ENCODE results near the gene MPRIP.
"Not testable (repeated sequence)": the region's sequence is repeated elsewhere in the genome, so short reads cannot be mapped to it uniquely, and the experiment has no call there.

MPRIP gene

DNA sequence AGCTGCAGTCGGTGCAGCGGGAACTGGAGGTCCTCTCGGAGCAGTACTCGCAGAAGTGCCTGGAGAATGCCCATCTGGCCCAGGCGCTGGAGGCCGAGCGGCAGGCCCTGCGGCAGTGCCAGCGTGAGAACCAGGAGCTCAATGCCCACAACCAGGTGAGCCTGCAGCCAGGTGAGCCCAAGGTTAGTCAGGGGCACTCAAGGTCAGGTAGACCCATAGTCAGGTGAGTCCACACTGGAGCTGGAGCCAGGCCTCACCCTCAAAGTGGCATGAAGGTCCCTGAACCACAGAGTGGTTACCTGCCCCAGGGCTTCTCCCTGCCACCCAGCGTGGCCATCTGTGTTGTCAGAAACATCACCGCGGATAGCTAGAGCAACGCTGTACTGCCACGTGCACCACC lies 131.7 kb downstream of the MPRIP start:
- DNase-seq: no peak

DNA sequence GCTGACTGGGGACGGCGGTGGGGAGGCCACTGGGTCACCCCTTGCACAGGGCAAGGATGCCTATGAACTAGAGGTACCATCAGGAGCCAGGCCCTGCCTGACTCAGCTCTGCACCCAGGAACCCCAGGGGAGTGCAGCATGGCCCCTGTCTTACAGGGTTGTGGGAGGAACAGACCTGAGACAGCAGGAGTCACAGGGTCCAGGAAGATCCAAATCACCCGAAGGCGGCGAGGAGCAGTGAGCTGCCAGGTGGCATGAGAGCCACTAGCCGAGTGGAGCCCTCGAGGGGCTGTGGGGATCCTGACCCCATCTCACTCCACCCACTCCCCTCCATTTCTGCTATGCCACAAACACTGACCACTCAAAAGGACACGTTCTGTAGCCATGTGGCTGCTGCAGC lies 133.1 kb downstream of the MPRIP start:
- no peak for DNase-seq

GRCh38 chr17:17175917-17176316 lies 133.7 kb downstream of the MPRIP start:
- no peak for DNase-seq

GRCh38 chr17:17176341-17176740 lies 134.1 kb downstream of the MPRIP start:
- peak in 1 of 2 experiments; percentile 40 for DNase-seq

DNA sequence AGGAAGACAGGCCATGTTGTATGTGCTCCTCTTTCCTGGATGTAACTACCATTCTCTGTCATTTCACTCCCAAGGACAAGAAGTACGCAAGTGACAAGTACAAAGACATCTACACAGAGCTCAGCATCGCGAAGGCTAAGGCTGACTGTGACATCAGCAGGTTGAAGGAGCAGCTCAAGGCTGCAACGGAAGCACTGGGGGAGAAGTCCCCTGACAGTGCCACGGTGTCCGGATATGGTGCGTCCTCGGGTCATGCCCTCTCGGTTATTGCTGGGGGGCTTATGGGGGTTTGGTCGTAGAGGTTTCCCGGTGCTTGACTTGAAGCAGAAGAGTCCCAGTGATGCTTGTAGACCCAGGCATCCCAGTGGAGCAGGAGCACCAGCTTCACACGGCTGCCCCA lies 134.9 kb downstream of the MPRIP start:
- DNase-seq: no peak

GRCh38 chr17:17179371-17179827 lies 137.1 kb downstream of the MPRIP start:
- peak; percentile 49 to 54 for DNase-seq

DNA sequence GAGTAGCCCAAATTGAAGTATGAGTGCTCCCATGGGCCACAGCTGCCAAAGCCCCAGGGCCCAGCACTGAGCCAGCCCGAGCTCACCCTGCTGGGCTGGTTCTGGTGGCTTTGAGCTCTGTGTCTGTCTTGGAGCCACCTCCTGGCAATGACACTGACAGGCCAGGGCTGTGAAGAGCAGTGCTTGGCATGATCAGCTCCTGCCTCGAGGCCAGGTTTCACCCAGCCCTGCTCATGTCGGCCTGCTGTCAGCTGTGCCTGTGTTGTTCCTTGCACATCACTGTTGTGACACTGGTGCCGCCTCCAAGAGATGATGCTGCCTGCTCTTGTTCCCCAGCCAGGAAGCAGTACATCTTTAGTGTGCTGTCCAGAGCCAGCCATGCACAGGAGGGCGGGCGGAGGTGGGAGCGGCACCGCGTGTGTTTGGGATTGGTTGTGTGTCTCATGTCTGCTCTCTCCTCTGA lies 137.9 kb downstream of the MPRIP start:
- peak in 1 of 2 experiments; percentile 40 for DNase-seq

GRCh38 chr17:17180741-17181525 lies 138.7 kb downstream of the MPRIP start:
- no peak for DNase-seq

DNA sequence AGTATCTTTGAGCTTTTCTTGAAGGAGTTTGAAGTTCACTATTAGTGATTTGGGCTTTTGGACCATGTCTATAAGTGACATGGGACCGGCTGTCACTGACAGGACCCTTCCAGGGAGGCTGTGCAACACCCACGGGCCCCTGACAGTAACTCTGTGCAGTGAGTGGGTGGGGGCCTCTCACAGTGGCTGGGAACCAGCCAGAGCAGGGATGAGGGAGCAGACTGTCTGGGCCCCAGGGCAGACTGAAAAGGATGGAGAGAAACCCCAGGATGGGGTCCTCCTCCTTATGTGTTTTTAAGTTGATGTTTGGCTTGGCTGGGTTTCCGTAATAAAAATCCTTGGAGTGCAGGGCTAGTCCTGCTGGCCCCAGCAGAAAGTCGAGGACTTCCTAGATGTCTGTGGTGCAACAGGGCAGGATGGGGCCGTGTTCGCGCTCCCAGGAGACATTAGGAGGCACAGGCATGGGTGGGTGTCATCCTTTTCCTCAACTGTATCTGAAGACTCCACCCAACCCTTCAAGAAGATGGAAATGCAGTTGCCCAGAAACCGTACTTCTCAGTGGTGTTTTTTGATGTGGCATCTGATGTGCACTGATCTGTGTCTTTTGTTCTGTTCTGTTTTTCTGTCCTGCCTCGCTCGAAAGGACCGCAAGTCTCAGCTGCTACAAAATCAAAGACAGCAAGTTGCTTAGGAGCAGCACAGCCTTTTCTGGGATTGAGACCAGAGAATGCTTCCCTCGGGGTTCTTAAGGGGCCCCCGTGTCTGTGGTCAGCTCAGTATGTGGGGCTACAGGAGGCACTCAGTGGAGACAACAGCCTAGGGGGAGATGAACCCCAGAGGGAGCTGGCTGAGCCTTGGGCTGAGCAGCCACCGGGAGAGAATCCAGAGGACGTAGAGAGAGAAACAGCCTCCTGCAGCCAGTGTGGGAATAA lies 139.7 kb downstream of the MPRIP start:
- peak in 1 of 2 experiments; percentile 44 for DNase-seq

GRCh38 chr17:17182598-17183136 lies 140.4 kb downstream of the MPRIP start:
- DNase-seq: no peak

DNA sequence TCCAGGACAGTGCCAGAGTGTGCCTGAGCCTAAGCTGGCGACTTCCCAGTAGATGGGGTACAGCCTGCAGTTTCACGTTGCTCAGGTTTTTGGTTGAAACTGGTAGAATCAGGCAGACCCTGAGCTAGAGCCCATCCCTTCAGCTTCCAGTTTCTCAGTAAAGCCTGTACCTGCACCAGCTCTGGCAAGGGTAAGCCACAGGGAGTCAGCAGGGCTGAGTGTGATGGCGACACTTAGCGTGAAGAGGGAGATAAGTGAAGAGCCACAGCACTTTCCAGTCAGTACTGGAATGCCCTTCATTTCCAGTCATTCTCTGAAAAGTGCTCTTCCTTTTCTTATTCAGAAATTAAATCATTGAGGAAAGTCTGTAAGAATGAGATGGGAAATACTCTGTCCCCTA lies 141.5 kb downstream of the MPRIP start:
- DNase-seq: peak in 1 of 2 experiments; percentile 39

- DNase-seq: not testable (repeated sequence)
Observed at GRCh38 chr17:17184985-17185757, 142.9 kb downstream of the MPRIP start.

- peak; percentile 79 to 80 for DNase-seq
Observed at GRCh38 chr17:17186051-17186450, 143.8 kb downstream of the MPRIP start.

DNA sequence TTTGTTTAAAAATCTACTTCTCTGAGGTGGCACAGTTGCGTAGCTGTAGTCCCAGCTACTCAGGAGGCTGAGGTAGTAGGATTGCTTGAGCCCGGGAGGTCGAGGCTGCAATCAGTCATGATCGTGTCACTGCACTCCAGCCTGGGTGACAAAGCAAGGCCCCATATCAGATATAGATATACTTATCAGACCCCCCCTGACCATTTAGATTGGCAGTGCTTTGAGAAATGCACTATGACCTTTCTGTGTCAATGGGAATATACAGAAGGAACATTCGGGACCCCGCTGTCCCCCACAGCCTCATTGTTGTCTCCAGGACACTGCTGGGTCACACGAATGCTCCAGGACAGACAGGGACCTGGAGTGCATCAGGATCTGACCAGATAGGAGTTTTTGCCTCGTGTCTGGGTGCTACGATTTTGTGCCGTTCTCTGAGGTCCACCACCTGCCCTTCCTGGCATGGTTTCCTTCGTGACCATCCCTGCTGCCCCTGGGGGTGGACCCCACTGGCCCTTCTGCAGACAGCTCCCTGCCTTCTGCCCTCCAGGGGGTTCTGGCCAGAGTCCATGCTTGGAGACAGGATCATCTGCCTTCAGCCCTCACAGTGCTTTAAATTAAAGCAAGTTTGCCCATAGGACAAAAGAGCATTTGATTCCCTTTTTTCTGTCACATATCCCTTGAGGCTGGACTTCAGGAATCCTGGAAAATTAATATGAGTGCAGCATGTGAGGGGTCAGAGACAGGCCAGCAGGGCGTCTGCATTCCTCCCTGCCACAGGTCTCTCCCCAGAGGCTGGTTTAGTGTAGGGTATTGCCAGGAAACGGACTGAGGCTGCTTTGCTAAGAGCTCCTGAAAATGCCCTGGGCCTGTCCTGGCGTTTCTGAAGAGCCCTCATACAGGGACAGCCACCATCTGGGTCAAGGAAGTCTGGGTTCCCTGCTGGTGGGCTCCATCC lies 144.6 kb downstream of the MPRIP start:
- no peak for DNase-seq

DNA sequence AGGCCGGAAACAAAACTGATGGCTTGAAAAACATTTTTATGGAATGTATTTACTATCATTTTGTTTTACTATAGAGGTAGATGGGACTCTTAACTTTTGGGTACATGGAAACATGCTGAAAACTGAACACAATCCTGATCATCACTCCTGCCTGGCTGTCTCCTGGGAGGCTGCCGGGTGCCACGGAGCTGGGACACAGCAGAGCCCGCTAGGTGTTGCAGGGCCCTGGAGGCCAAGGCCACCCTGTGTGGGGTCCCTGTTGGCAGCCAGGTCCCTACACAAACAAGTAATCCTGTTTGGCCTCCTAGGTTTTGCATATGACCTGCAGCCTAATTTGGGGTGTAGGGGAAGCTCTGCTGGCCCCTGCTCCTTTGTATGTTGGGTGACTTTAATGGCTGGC lies 146.3 kb downstream of the MPRIP start:
- DNase-seq: no peak

DNA sequence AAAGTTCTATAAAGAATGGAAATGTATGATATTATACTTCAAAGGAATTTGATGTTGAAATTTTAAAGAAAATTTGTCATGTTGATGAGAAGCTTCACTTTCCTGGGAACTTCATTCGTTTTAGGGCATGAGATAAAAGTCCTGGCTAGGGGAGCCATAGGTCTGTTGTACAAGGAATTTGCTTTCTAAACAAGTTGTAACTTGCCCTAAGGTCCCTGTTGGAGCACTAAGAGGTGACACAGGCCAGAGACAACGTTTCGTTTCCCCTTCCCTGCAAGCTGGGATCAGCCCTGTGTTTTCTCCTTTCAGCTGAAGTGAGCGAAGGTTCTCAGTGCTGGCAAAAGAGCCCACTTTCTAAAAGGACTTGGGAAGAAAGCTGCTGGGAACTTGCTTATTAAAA lies 147.3 kb downstream of the MPRIP start:
- no peak for DNase-seq

GRCh38 chr17:17190188-17190587 lies 147.9 kb downstream of the MPRIP start:
- no peak for DNase-seq

GRCh38 chr17:17191346-17191792 lies 149.1 kb downstream of the MPRIP start:
- DNase-seq: no peak

DNA sequence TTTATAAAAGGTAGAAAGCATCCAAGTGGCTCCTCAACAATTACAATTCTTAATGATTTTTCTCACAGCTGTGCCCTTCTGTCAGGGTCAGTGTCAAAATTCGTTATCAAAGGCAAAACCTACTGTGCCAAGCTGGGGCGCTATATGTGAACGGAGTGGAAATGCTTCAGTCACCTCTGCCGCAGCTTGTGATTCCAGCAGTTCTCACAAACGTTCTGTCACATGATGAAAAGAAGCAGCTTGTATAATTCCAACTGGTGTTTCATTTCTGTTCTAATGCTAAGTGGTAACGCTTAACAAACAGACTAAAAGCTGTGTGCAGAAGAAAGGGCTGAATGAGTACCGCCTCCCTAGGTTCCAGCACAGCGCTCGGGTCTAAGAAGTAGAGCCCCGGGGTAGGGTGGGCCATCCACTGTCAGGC lies 149.7 kb downstream of the MPRIP start:
- no peak for DNase-seq

DNA sequence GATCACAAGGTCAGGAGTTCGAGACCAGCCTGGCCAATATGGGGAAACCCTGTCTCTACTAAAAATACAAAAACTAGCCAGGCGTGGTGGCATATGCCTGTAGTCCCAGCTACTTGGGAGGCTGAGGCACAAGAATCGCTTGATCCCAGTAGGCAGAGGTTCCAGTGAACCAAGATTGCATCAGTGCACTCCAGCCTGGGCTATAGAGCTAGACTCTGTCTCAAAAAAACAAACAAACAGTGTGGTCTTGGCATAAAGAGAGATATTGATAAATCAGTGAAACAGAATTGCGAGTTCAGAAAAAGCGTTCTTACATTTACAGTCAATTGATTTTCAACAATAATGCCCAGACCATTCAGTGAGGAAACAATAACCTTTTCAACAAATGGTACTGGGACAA lies 153.2 kb downstream of the MPRIP start:
- not testable (repeated sequence) for DNase-seq

- no peak for DNase-seq
Observed at GRCh38 chr17:17196776-17197175, 154.5 kb downstream of the MPRIP start.

Measured in activated T-cell treated with anti-CD3 and anti-CD28 coated beads, Interleukin-2, amount 50 U/mL, for 48 hours (primary cell).